ENCODE measurements around the gene IL17RD.

The IL17RD gene

GRCh38 chr3:57164657-57165573 is at the start of gene IL17RD:
Gene IL17RD (minus strand): TSS chr3:57165353. CDS start chr3:57165286, 67 bp downstream.
- DNase-seq = peak; percentile 68

GRCh38 chr3:57206423-57206822 is 41.3 kb upstream of the IL17RD start:
- no peak for DNase-seq

- no peak for DNase-seq
These were observed 34.7 kb upstream of the IL17RD start, which contains the start of gene HESX1 for GRCh38 chr3:57199895-57200297. Gene HESX1 (minus strand): TSS chr3:57199978. CDS start chr3:57199918, 60 bp downstream.

GRCh38 chr3:57194641-57195040 is 29.5 kb upstream of the IL17RD start:
- DNase-seq = no peak

- no peak for DNase-seq
These were observed 26.9 kb upstream of the IL17RD start for GRCh38 chr3:57192028-57192427.

GRCh38 chr3:57184526-57184925 is 19.4 kb upstream of the IL17RD start:
- no peak for DNase-seq

- peak; percentile 4 for DNase-seq
These were observed 14.6 kb upstream of the IL17RD start for GRCh38 chr3:57179580-57180410.

GRCh38 chr3:57176045-57176444 is 10.9 kb upstream of the IL17RD start:
- no peak for DNase-seq

GRCh38 chr3:57173687-57174086 is 8.5 kb upstream of the IL17RD start:
- no peak for DNase-seq

GRCh38 chr3:57170946-57171345 is 5.8 kb upstream of the IL17RD start:
- no peak for DNase-seq

- peak; percentile 78 for DNase-seq
These were observed 4.9 kb upstream of the IL17RD start for GRCh38 chr3:57169872-57170623.

- no peak for DNase-seq
These were observed 4.0 kb upstream of the IL17RD start for GRCh38 chr3:57169108-57169507.

- DNase-seq = no peak
These were observed 3.0 kb upstream of the IL17RD start for GRCh38 chr3:57168151-57168550.

GRCh38 chr3:57166660-57167059 is 1.5 kb upstream of the IL17RD start:
- no peak for DNase-seq

GRCh38 chr3:57165641-57166040 is 488 bp upstream of the IL17RD start:
- DNase-seq = no peak

- DNase-seq = peak; percentile 3
These were observed 916 bp downstream of the IL17RD start for GRCh38 chr3:57164217-57164656.

GRCh38 chr3:57163751-57164150 is 1.4 kb downstream of the IL17RD start:
- DNase-seq = no peak

GRCh38 chr3:57161915-57162314 is 3.2 kb downstream of the IL17RD start:
- DNase-seq = no peak

GRCh38 chr3:57160765-57161538 is 4.2 kb downstream of the IL17RD start:
- no peak for DNase-seq

- DNase-seq = no peak
These were observed 4.9 kb downstream of the IL17RD start for GRCh38 chr3:57160076-57160764.

Measured in activated CD4-positive, alpha-beta T cell treated with anti-CD3 and anti-CD28 coated beads, Interleukin-2, Interleukin-6, amounts not matched to agents 100 ng/mL and 50 ng/mL, durations not matched to agents 16 hours and 8 hours (primary cell).